ENCODE results near the gene GJA1. TPM values are rescaled to one million over a fixed set of nuclear protein-coding genes. Genes with fewer than 3 reads are reported as not detected.
A peak's percentile ranks its signal among the peaks of the same experiment; 100 is the strongest.
"Not testable (repeated sequence)": the region's sequence is repeated elsewhere in the genome, so short reads cannot be mapped to it uniquely, and the experiment has no call there.

Gene GJA1
- total RNA-seq, 1 donor, result 834 TPM

- no peak for DNase-seq (ENCODE audit: low read depth)
- peak overlapping the region; percentile 74 for H3K4me3 ChIP-seq (ENCODE audit: low read depth, low read length)
- no peak for TF ChIP-seq CTCF (IDR thresholded peaks at IDR 0.05; ENCODE audit: insufficient read depth, low read depth, low read length)
Measured at GRCh38 chr6:121443971-121444541, 8.6 kb downstream of the GJA1 start.

DNA sequence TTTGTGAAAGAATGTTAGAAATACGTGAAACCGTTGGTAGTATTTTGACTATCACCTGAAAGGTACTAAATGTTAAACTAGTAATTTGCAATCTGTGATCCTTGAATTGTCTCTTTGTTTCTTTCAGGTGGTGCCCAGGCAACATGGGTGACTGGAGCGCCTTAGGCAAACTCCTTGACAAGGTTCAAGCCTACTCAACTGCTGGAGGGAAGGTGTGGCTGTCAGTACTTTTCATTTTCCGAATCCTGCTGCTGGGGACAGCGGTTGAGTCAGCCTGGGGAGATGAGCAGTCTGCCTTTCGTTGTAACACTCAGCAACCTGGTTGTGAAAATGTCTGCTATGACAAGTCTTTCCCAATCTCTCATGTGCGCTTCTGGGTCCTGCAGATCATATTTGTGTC, 11.3 kb downstream of the GJA1 start:
- not testable (repeated sequence) for H3K4me3 ChIP-seq (ENCODE audit: low read depth, low read length); DNase-seq (ENCODE audit: low read depth)

- H3K4me3 ChIP-seq (ENCODE audit: low read depth, low read length), result peak overlapping the region; percentile 18
- DNase-seq (ENCODE audit: low read depth), result not testable (repeated sequence)
Measured at GRCh38 chr6:121447746-121448145, 12.3 kb downstream of the GJA1 start.

- peak; percentile 34 for DNase-seq (ENCODE audit: low read depth)
- not testable (repeated sequence) for H3K4me3 ChIP-seq (ENCODE audit: low read depth, low read length)
Measured at GRCh38 chr6:121448528-121448927, 13.1 kb downstream of the GJA1 start.

- TF ChIP-seq CTCF (IDR thresholded peaks at IDR 0.05; ENCODE audit: insufficient read depth, low read depth, low read length), result no peak
- DNase-seq (ENCODE audit: low read depth), result no peak
- H3K4me3 ChIP-seq (ENCODE audit: low read depth, low read length), result no peak overlapping the region
Measured at GRCh38 chr6:121449331-121449730, 13.9 kb downstream of the GJA1 start.

GRCh38 chr6:121450242-121450641, 14.8 kb downstream of the GJA1 start:
- no peak for TF ChIP-seq CTCF (IDR thresholded peaks at IDR 0.05; ENCODE audit: insufficient read depth, low read depth, low read length)
- DNase-seq (ENCODE audit: low read depth), result no peak
- no peak overlapping the region for H3K4me3 ChIP-seq (ENCODE audit: low read depth, low read length)

DNA sequence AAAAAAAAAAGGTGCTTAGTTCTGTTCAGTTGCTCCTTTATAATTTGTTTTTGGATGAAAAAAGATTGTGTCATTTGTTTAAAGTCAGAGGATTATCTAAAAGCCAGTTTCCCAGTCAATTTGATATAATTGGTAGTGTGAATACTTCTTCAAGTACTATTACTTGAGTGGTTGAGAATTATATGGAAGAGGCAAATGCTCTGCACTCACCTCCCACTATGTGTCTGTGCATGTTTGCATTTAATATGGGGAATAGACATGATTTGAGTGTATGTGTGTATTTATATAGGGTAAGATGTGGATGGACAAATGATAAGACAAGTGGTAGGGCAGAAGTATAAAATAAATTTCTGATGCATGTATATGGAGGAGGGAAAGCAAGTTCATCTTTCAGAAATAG, 15.8 kb downstream of the GJA1 start:
- peak; percentile 45 for DNase-seq (ENCODE audit: low read depth)
- H3K4me3 ChIP-seq (ENCODE audit: low read depth, low read length), result no peak overlapping the region
- TF ChIP-seq CTCF (IDR thresholded peaks at IDR 0.05; ENCODE audit: insufficient read depth, low read depth, low read length), result no peak

DNA sequence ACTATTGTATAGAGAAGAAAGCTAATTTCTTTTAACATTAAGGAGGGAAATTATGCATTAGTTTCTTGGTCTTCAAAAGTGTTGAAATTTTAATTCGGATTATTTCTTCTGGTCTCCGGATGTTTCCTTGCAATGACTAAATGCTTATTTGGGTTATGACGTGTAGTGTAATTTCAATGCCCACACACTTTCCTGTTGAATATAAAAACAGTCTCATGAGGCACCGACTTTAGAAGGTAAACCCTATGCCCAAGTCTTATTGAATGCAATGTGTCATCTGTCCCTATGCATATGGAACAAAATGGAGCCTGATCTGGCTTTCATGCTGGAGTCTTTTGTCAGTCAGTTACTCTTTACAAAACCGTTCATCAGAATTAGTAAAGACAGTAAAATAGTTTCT, 17.7 kb downstream of the GJA1 start:
- TF ChIP-seq CTCF (IDR thresholded peaks at IDR 0.05; ENCODE audit: insufficient read depth, low read depth, low read length), result no peak
- DNase-seq (ENCODE audit: low read depth), result no peak
- no peak overlapping the region for H3K4me3 ChIP-seq (ENCODE audit: low read depth, low read length)

GRCh38 chr6:121460170-121460569, 24.7 kb downstream of the GJA1 start:
- TF ChIP-seq CTCF (IDR thresholded peaks at IDR 0.05; ENCODE audit: insufficient read depth, low read depth, low read length), result no peak
- H3K4me3 ChIP-seq (ENCODE audit: low read depth, low read length), result no peak overlapping the region
- DNase-seq (ENCODE audit: low read depth), result no peak

Measured in fibroblast of villous mesenchyme (primary cell).